Tibial nerve (tissue), 4 donors: ENCODE measurements around the gene C3orf52. TPM values are rescaled to one million over a fixed set of nuclear protein-coding genes. Genes with fewer than 3 reads are reported as not detected.

ENCODE experiments used
- DNase-seq, 2 donors: peaks; one replicate each; pipeline ENCODE4 v3.0.0-alpha.2; 2019; ENCODE audit warnings: low spot score in 2 of 2
- H3K27ac ChIP-seq, 4 donors: fragments of 200-600 bp; sonication (generic) in 3 of 4; one replicate each; pipeline ENCODE4 v1.5.1; 2017 to 2019; ENCODE audit warnings: mild to moderate bottlenecking in 1 of 4
- H3K27me3 ChIP-seq, 2 donors: fragments of 200-600 bp; sonication (generic) in 1 of 2; one replicate each; pipeline versions ENCODE4 v1.5.1 to v1.6.0; 2017 to 2019
- H3K36me3 ChIP-seq, 3 donors: fragments of 200-600 bp; sonication (generic); one replicate each; pipeline ENCODE4 v1.5.1; 2018 to 2019
- H3K4me1 ChIP-seq, 4 donors: fragments of 200-600 bp; sonication (generic) in 3 of 4; one replicate each; pipeline ENCODE4 v1.5.1; 2017 to 2019
- H3K4me3 ChIP-seq, 4 donors: fragments of 200-600 bp; sonication (generic) in 3 of 4; one replicate each; pipeline ENCODE4 v1.5.1; 2017 to 2019; ENCODE audit warnings: mild to moderate bottlenecking in 1 of 4, moderate library complexity in 1 of 4
- H3K9me3 ChIP-seq, 4 donors: fragments of 200-600 bp; sonication (generic) in 3 of 4; one replicate each; pipeline ENCODE4 v1.5.1; 2017 to 2019
- CTCF ChIP-seq, 5 experiments: fragments of 200-600 bp in 3 of 5; fragments of 450-650 bp in 2 of 5; sonication (generic) in 3 of 5; IDR thresholded peaks; one replicate each; pipeline ENCODE4 v1.5.1; 2016 to 2019; ENCODE audit warnings: antibody characterized with exemption in 5 of 5, mild to moderate bottlenecking in 3 of 5, moderate library complexity in 2 of 5
- EP300 ChIP-seq, 2 donors: sonication (generic); formaldehyde crosslinking; IDR thresholded peaks; one replicate each; pipeline ENCODE4 v1.6.1; 2017; ENCODE audit warnings: antibody characterized with exemption in 2 of 2, mild to moderate bottlenecking in 1 of 2
- POLR2A ChIP-seq, 2 donors: fragments of 450-650 bp; IDR thresholded peaks; one replicate each; pipeline ENCODE4 v1.6.1; 2017; ENCODE audit warnings: antibody characterized with exemption in 2 of 2, mild to moderate bottlenecking in 2 of 2, moderate library complexity in 2 of 2
- WGBS, 2 donors: methylation state at CpG; one replicate each; pipeline ENCODE4 v1.1.5; 2018; 5-methylcytosine and 5-hydroxymethylcytosine counted together
- total RNA-seq, 4 donors: library from RNA; depleted of rRNA; stranded (reverse); fragments of >200 nt; gene quantifications; one replicate each; pipeline ENCODE4 v1.1.0, GENCODE V29; 2016

The C3orf52 gene
- total RNA-seq, 4 donors from 2014 or later, result 0.98 to 8.5 (median 5.6) TPM

DNA sequence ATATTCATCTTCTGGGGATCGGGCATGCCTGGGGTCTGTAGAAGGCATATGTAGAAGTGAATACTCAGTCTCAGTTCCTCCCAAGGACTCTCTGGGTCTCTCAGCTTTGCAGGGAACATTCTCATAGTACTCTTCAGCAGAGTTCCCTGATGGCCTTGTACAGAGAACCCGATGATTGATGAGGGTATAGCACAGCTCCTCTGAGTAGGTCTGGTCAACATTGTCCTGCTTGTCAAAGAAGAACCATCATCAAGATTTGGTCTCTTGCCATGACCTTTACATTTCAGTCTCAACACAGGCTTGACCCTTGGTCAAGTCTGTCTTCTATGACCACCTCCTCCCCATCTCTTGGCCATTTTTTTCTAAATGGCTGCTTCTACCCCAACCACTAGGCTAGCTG is 37.4 kb downstream of the C3orf52 start:
- Histone ChIP-seq H3K4me1 (peaks cover 0 to 24% (median 5%) of the 10 kb centered on the region in 4 donors), H3K36me3 (no peaks in the 10 kb centered on the region), H3K27ac (no peak overlapping the region), H3K4me3 (no peak overlapping the region), H3K27me3 (no peaks in the 10 kb centered on the region), H3K9me3 (no peaks in the 10 kb centered on the region)
- TF ChIP-seq CTCF (IDR thresholded peaks at IDR 0.05), result no peak
- TF ChIP-seq POLR2A (IDR thresholded peaks at IDR 0.05), result no peak
- no peak for TF ChIP-seq EP300 (IDR thresholded peaks at IDR 0.05)
- no peak for DNase-seq
- WGBS, 2 donors, result 88 to 92% methylated on average over 2 of the region's 2 CpGs

GRCh38 chr3:112124907-112125607 is 38.9 kb downstream of the C3orf52 start:
- H3K27ac ChIP-seq, result no peak overlapping the region
- no peaks in the 10 kb centered on the region for H3K9me3 ChIP-seq
- H3K4me3 ChIP-seq, result no peak overlapping the region
- H3K36me3 ChIP-seq, result no peaks in the 10 kb centered on the region
- 80 to 81% methylated on average over 5 of the region's 5 CpGs for WGBS, 2 donors
- H3K27me3 ChIP-seq, result no peaks in the 10 kb centered on the region
- DNase-seq, result no peak
- peaks cover 0 to 19% (median 5%) of the 10 kb centered on the region in 4 donors for H3K4me1 ChIP-seq
- TF ChIP-seq CTCF (IDR thresholded peaks at IDR 0.05) (no peak), EP300 (IDR thresholded peaks at IDR 0.05) (no peak), POLR2A (IDR thresholded peaks at IDR 0.05) (no peak)

DNA sequence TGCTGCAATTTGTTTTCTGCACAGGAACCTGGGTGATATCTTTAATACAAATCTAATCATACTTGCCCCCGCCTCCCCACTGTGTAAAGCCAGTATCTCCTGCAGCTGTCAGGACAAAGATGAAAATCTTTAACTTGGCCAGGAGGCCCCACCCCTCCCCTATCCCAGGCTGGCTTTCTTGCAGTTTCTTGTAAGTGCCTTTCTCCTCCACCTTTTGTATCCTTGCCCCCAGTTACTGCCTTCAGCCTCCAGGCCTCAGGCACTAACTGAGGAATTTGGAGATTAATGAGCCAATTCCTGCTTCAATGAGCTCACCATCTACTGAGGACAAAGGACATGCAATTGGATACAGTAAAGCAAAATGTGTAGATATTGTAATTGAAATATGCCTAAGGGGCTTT is 40.3 kb downstream of the C3orf52 start:
- no peaks in the 10 kb centered on the region for H3K27me3 ChIP-seq

GRCh38 chr3:112127522-112128494 is 41.6 kb downstream of the C3orf52 start:
- 56 to 68% methylated on average over 10 of the region's 10 CpGs for WGBS, 2 donors
- Histone ChIP-seq H3K27me3 (no peaks in the 10 kb centered on the region), H3K4me3 (no peak overlapping the region), H3K4me1 (peaks cover 0 to 19% (median 5%) of the 10 kb centered on the region in 4 donors), H3K9me3 (no peaks in the 10 kb centered on the region), H3K36me3 (no peaks in the 10 kb centered on the region), H3K27ac (no peak overlapping the region)
- TF ChIP-seq CTCF (IDR thresholded peaks at IDR 0.05) (no peak), EP300 (IDR thresholded peaks at IDR 0.05) (no peak), POLR2A (IDR thresholded peaks at IDR 0.05) (no peak)
- DNase-seq, result no peak

More for the DNA sequence above, 40.3 kb downstream of the C3orf52 start:
- Histone ChIP-seq H3K9me3 (no peaks in the 10 kb centered on the region), H3K36me3 (no peaks in the 10 kb centered on the region), H3K4me3 (no peak overlapping the region), H3K27ac (no peak overlapping the region), H3K4me1 (peaks cover 0 to 19% (median 5%) of the 10 kb centered on the region in 4 donors)
- TF ChIP-seq POLR2A (IDR thresholded peaks at IDR 0.05), result no peak
- TF ChIP-seq CTCF (IDR thresholded peaks at IDR 0.05), result no peak
- no peak for TF ChIP-seq EP300 (IDR thresholded peaks at IDR 0.05)
- WGBS, 2 donors, result 61 to 74% methylated on average over 1 of the region's 1 CpG
- no peak for DNase-seq
